Measurements from ENCODE around the gene FCAMR. TPM values are rescaled to one million over a fixed set of nuclear protein-coding genes. Genes with fewer than 3 reads are reported as not detected.
A peak's percentile ranks its signal among the peaks of the same experiment; 100 is the strongest.

FCAMR gene
- total RNA-seq, 1 experiment from 2014 or later: not detected

GRCh38 chr1:206933333-206933945 lies 36.8 kb downstream of the FCAMR start:
- Histone ChIP-seq H3K27me3 (replicated peaks; ENCODE audit: insufficient read depth, low read depth, low read length, poor library complexity) (no peaks in the 10 kb centered on the region), H3K9me3 (ENCODE audit: low read depth, low read length, poor library complexity, severe bottlenecking) (no peaks in the 10 kb centered on the region), H3K36me3 (ENCODE audit: insufficient read depth, low read length, poor library complexity, severe bottlenecking) (no peaks in the 10 kb centered on the region), H3K4me3 (ENCODE audit: low read depth, low read length, poor library complexity, severe bottlenecking) (no peak overlapping the region), H3K4me1 (ENCODE audit: insufficient read depth, low read length, poor library complexity, severe bottlenecking) (no peaks in the 10 kb centered on the region), H3K27ac (ENCODE audit: low read depth, low read length, poor library complexity, severe bottlenecking) (no peak overlapping the region)
- TF ChIP-seq CTCF (conservative IDR thresholded peaks at IDR 0.05; ENCODE audit: low read depth, low read length) (peak; percentile 78), EZH2 (IDR thresholded peaks at IDR 0.05; ENCODE audit: borderline replicate concordance, low read depth, low read length, poor library complexity, severe bottlenecking) (no peak)
- ChIA-PET POLR2A (ENCODE audit: low non-redundant PET) (no interaction called here), CTCF (interaction anchor here (0.7 kb wide), 1 partner anchor 445 kb away, joined by 3 read pairs; no protein-coding TSS in a partner anchor)
- intact Hi-C loops (cut with micrococcal nuclease; ENCODE audit: unreplicated experiment): no loop called here
- DNase-seq (ENCODE audit: low spot score): peak; percentile 45
- BruUV-seq (replicated peaks): no TSS peak

GRCh38 chr1:206932177-206932576 lies 38.1 kb downstream of the FCAMR start:
- ChIA-PET POLR2A (ENCODE audit: low non-redundant PET) (no interaction called here), CTCF (interaction anchor here (1.3 kb wide), 1 partner anchor 10 kb away, joined by 3 read pairs; no protein-coding TSS in a partner anchor)
- H3K9me3 ChIP-seq (ENCODE audit: low read depth, low read length, poor library complexity, severe bottlenecking): no peaks in the 10 kb centered on the region
- DNase-seq (ENCODE audit: low spot score): no peak
- no TSS peak for BruUV-seq (replicated peaks)
- H3K4me1 ChIP-seq (ENCODE audit: insufficient read depth, low read length, poor library complexity, severe bottlenecking): no peaks in the 10 kb centered on the region
- no peak for TF ChIP-seq CTCF (conservative IDR thresholded peaks at IDR 0.05; ENCODE audit: low read depth, low read length)
- TF ChIP-seq EZH2 (IDR thresholded peaks at IDR 0.05; ENCODE audit: borderline replicate concordance, low read depth, low read length, poor library complexity, severe bottlenecking): no peak
- no peak overlapping the region for H3K27ac ChIP-seq (ENCODE audit: low read depth, low read length, poor library complexity, severe bottlenecking)
- H3K27me3 ChIP-seq (replicated peaks; ENCODE audit: insufficient read depth, low read depth, low read length, poor library complexity): no peaks in the 10 kb centered on the region
- no peaks in the 10 kb centered on the region for H3K36me3 ChIP-seq (ENCODE audit: insufficient read depth, low read length, poor library complexity, severe bottlenecking)
- intact Hi-C loops (cut with micrococcal nuclease; ENCODE audit: unreplicated experiment): no loop called here
- H3K4me3 ChIP-seq (ENCODE audit: low read depth, low read length, poor library complexity, severe bottlenecking): no peak overlapping the region

- no peaks in the 10 kb centered on the region for H3K4me1 ChIP-seq (ENCODE audit: insufficient read depth, low read length, poor library complexity, severe bottlenecking)
- H3K36me3 ChIP-seq (ENCODE audit: insufficient read depth, low read length, poor library complexity, severe bottlenecking): no peaks in the 10 kb centered on the region
- intact Hi-C loops (cut with micrococcal nuclease; ENCODE audit: unreplicated experiment): no loop called here
- BruUV-seq (replicated peaks): no TSS peak
- no peak overlapping the region for H3K27ac ChIP-seq (ENCODE audit: low read depth, low read length, poor library complexity, severe bottlenecking)
- no peak for DNase-seq (ENCODE audit: low spot score)
- H3K9me3 ChIP-seq (ENCODE audit: low read depth, low read length, poor library complexity, severe bottlenecking): no peaks in the 10 kb centered on the region
- POLR2A ChIA-PET (ENCODE audit: low non-redundant PET): no interaction called here
- CTCF ChIA-PET: interaction anchor here (1.3 kb wide), 1 partner anchor 10 kb away, joined by 3 read pairs; no protein-coding TSS in a partner anchor
- H3K4me3 ChIP-seq (ENCODE audit: low read depth, low read length, poor library complexity, severe bottlenecking): no peak overlapping the region
- H3K27me3 ChIP-seq (replicated peaks; ENCODE audit: insufficient read depth, low read depth, low read length, poor library complexity): no peaks in the 10 kb centered on the region
- no peak for TF ChIP-seq EZH2 (IDR thresholded peaks at IDR 0.05; ENCODE audit: borderline replicate concordance, low read depth, low read length, poor library complexity, severe bottlenecking)
- no peak for TF ChIP-seq CTCF (conservative IDR thresholded peaks at IDR 0.05; ENCODE audit: low read depth, low read length)
These were observed 38.6 kb downstream of the FCAMR start for GRCh38 chr1:206931709-206932108.

Measured in A673 (cell line).